Stimulated activated CD4-positive, alpha-beta T cell treated with anti-CD3 and anti-CD28 coated beads, Interleukin-12 subunit alpha, Interleukin-12 subunit beta, amount 100 ng/mL, for 48 hours (primary cell): ENCODE data around the gene PPFIA1.

Source experiments
- DNase-seq, 3 donors: peaks; one replicate each; pipeline ENCODE4 v3.0.0-alpha.2; 2020; ENCODE audit warnings: low read depth in 2 of 3, low spot score in 1 of 3

PPFIA1 gene

GRCh38 chr11:70353900-70354568, 83.5 kb downstream of the PPFIA1 start:
- DNase-seq = no peak

GRCh38 chr11:70354629-70355028, 84.1 kb downstream of the PPFIA1 start:
- no peak for DNase-seq

- DNase-seq = no peak
Observed at GRCh38 chr11:70358753-70359152, 88.3 kb downstream of the PPFIA1 start.

- no peak for DNase-seq
Observed at GRCh38 chr11:70359451-70360205, 89.1 kb downstream of the PPFIA1 start.

GRCh38 chr11:70360211-70360610, 89.7 kb downstream of the PPFIA1 start:
- no peak for DNase-seq

GRCh38 chr11:70364178-70364577, 93.7 kb downstream of the PPFIA1 start:
- no peak for DNase-seq

GRCh38 chr11:70364745-70365543, 94.5 kb downstream of the PPFIA1 start:
- peak; percentile 67 to 69 (median 69) for DNase-seq

- no peak for DNase-seq
Observed at GRCh38 chr11:70365544-70365927, 95.0 kb downstream of the PPFIA1 start.

GRCh38 chr11:70367071-70367470, 96.6 kb downstream of the PPFIA1 start:
- no peak for DNase-seq

- DNase-seq = no peak
Observed at GRCh38 chr11:70368961-70369360, 98.5 kb downstream of the PPFIA1 start.

GRCh38 chr11:70371241-70371640, 100.8 kb downstream of the PPFIA1 start:
- no peak for DNase-seq

GRCh38 chr11:70372076-70372475, 101.6 kb downstream of the PPFIA1 start:
- DNase-seq = no peak

GRCh38 chr11:70376621-70377020, 106.1 kb downstream of the PPFIA1 start:
- no peak for DNase-seq

GRCh38 chr11:70377645-70378044, 107.2 kb downstream of the PPFIA1 start:
- no peak for DNase-seq

GRCh38 chr11:70378506-70379134, 108.1 kb downstream of the PPFIA1 start:
- no peak for DNase-seq

GRCh38 chr11:70381350-70381749, 110.9 kb downstream of the PPFIA1 start:
- no peak for DNase-seq

GRCh38 chr11:70381872-70382861, 111.7 kb downstream of the PPFIA1 start:
- DNase-seq = no peak

GRCh38 chr11:70383664-70384565, 113.4 kb downstream of the PPFIA1 start:
- no peak for DNase-seq

- no peak for DNase-seq
Observed at GRCh38 chr11:70384566-70385152, 114.2 kb downstream of the PPFIA1 start.
